Trophoblast cell (in vitro differentiated cells and primary cell): ENCODE results near the gene SNX6.
"Not testable (repeated sequence)": the region's sequence is repeated elsewhere in the genome, so short reads cannot be mapped to it uniquely, and the experiment has no call there.

ENCODE experiments used
- DNase-seq, 2 donors: peaks; one replicate each; pipeline ENCODE4 v3.0.0-alpha.2; 2016
- H2AFZ ChIP-seq: 2 replicates; pipeline ENCODE4 v1.6.1; 2013; ENCODE audit warnings: low read length, moderate library complexity, mild to moderate bottlenecking; ENCODE audit not compliant: insufficient read depth, poor library complexity
- H2AK5ac ChIP-seq: 2 replicates; pipeline ENCODE4 v1.6.1; 2013; ENCODE audit warnings: mild to moderate bottlenecking, low read length
- H2BK120ac ChIP-seq: 2 replicates; pipeline ENCODE4 v1.6.1; 2013; ENCODE audit warnings: low read length, mild to moderate bottlenecking, moderate library complexity; ENCODE audit not compliant: insufficient read depth, poor library complexity
- H2BK12ac ChIP-seq: 2 replicates; pipeline ENCODE4 v1.6.1; 2013; ENCODE audit warnings: mild to moderate bottlenecking, low read length, moderate library complexity
- H2BK5ac ChIP-seq: 2 replicates; pipeline ENCODE4 v1.6.1; 2013; ENCODE audit warnings: low read length, low read depth, moderate library complexity, mild to moderate bottlenecking; ENCODE audit not compliant: poor library complexity
- H3K14ac ChIP-seq: 2 replicates; pipeline ENCODE4 v1.6.1; 2013; ENCODE audit warnings: mild to moderate bottlenecking, low read length
- H3K18ac ChIP-seq: 2 replicates; pipeline ENCODE4 v1.6.1; 2013; ENCODE audit warnings: mild to moderate bottlenecking, low read length
- H3K23ac ChIP-seq: 2 replicates; pipeline ENCODE4 v1.6.1; 2013; ENCODE audit warnings: low read length
- H3K27ac ChIP-seq: 2 replicates; pipeline ENCODE4 v1.5.1; 2013; ENCODE audit warnings: low read depth, mild to moderate bottlenecking, inconsistent platforms, low read length, moderate library complexity
- H3K27me3 ChIP-seq: 2 replicates; pipeline ENCODE4 v1.6.1; 2013; ENCODE audit warnings: inconsistent platforms, mild to moderate bottlenecking, low read length, moderate library complexity; ENCODE audit not compliant: insufficient read depth
- H3K36me3 ChIP-seq, 2 experiments: 1 replicate in 1 of 2; 2 replicates in 1 of 2; pipeline ENCODE4 v1.6.1; 2013; ENCODE audit warnings: low read length in 2 of 2, mild to moderate bottlenecking in 2 of 2, moderate library complexity in 1 of 2; ENCODE audit not compliant: insufficient read depth in 2 of 2, control insufficient read depth in 1 of 2
- H3K4ac ChIP-seq: 2 replicates; pipeline ENCODE4 v1.6.1; 2013; ENCODE audit warnings: low read depth, mild to moderate bottlenecking, low read length, moderate library complexity
- H3K4me1 ChIP-seq, 2 experiments: 1 replicate in 1 of 2; 2 replicates in 1 of 2; pipeline ENCODE4 v1.6.1; 2013; ENCODE audit warnings: low read length in 2 of 2, mild to moderate bottlenecking in 2 of 2, moderate library complexity in 1 of 2; ENCODE audit not compliant: insufficient read depth in 2 of 2, control insufficient read depth in 1 of 2
- H3K4me2 ChIP-seq: 2 replicates; pipeline ENCODE4 v1.6.1; 2013; ENCODE audit warnings: inconsistent platforms, mild to moderate bottlenecking, low read length, moderate library complexity
- H3K4me3 ChIP-seq: 2 replicates; pipeline ENCODE4 v1.5.1; 2013; ENCODE audit warnings: mild to moderate bottlenecking, low read depth, low read length, inconsistent platforms
- H3K79me1 ChIP-seq: one replicate; pipeline ENCODE4 v1.6.1; 2013; ENCODE audit warnings: low read length
- H3K79me2 ChIP-seq: 2 replicates; pipeline ENCODE4 v1.6.1; 2013; ENCODE audit warnings: low read length, mild to moderate bottlenecking; ENCODE audit not compliant: control insufficient read depth, insufficient read depth, poor library complexity
- H3K9ac ChIP-seq: 2 replicates; pipeline ENCODE4 v1.6.1; 2013; ENCODE audit warnings: mild to moderate bottlenecking, low read length
- H3K9me3 ChIP-seq: 2 replicates; pipeline ENCODE4 v1.6.1; 2013; ENCODE audit warnings: low read depth, mild to moderate bottlenecking, control low read depth, inconsistent platforms, low read length; ENCODE audit not compliant: insufficient read depth
- H4K12ac ChIP-seq: 2 replicates; pipeline ENCODE4 v1.6.1; 2013; ENCODE audit warnings: low read depth, mild to moderate bottlenecking, low read length, moderate library complexity
- H4K8ac ChIP-seq: 2 replicates; pipeline ENCODE4 v1.6.1; 2013; ENCODE audit warnings: low read depth, mild to moderate bottlenecking, low read length, moderate library complexity
- H4K91ac ChIP-seq: one replicate; pipeline ENCODE4 v1.6.1; 2013; ENCODE audit warnings: low read depth, mild to moderate bottlenecking, low read length, moderate library complexity
- WGBS: extraction: QIAGEN DNeasy Blood & Tissue Kit; methylation state at CpG from one replicate; pipeline ENCODE4 v1.1.7; 2013; ENCODE audit warnings: missing lambda C conversion rate; ENCODE audit not compliant: insufficient read length, insufficient coverage; ENCODE audit errors: extremely low coverage; 5-methylcytosine and 5-hydroxymethylcytosine counted together

Gene SNX6

DNA sequence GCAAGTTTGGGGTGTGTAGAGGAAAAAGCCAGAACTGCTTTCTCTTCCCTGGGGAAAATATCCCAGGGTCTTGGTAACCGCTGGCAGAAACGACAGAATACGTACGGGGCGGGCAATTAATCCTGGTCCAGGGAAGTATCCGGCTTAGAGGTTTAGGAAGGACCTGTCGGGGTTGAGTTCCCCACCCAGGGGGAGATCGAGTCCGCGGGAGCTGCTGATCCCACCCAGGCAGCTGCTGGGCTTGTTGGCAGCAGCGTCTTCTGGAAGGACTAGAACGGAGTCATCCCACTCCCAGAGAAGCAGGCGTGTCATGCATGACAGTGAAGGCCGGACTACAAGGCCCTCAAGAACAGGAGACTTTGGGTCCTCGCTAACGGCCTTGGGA is 82.8 kb downstream of the SNX6 start:
- not testable (repeated sequence) for H2AK5ac ChIP-seq, DNase-seq, H3K9ac ChIP-seq, H3K9me3 ChIP-seq, H3K27ac ChIP-seq, H3K27me3 ChIP-seq, H2BK120ac ChIP-seq, H2AFZ ChIP-seq, H3K4ac ChIP-seq, H3K79me2 ChIP-seq, H4K12ac ChIP-seq, H3K4me1 ChIP-seq, H3K79me1 ChIP-seq, H4K91ac ChIP-seq, H2BK12ac ChIP-seq, H4K8ac ChIP-seq, H3K18ac ChIP-seq, H3K36me3 ChIP-seq, H2BK5ac ChIP-seq, H3K4me2 ChIP-seq, H3K14ac ChIP-seq, H3K4me3 ChIP-seq, H3K23ac ChIP-seq
- WGBS: no CpG with 5 or more reads among the region's 16 CpGs

DNA sequence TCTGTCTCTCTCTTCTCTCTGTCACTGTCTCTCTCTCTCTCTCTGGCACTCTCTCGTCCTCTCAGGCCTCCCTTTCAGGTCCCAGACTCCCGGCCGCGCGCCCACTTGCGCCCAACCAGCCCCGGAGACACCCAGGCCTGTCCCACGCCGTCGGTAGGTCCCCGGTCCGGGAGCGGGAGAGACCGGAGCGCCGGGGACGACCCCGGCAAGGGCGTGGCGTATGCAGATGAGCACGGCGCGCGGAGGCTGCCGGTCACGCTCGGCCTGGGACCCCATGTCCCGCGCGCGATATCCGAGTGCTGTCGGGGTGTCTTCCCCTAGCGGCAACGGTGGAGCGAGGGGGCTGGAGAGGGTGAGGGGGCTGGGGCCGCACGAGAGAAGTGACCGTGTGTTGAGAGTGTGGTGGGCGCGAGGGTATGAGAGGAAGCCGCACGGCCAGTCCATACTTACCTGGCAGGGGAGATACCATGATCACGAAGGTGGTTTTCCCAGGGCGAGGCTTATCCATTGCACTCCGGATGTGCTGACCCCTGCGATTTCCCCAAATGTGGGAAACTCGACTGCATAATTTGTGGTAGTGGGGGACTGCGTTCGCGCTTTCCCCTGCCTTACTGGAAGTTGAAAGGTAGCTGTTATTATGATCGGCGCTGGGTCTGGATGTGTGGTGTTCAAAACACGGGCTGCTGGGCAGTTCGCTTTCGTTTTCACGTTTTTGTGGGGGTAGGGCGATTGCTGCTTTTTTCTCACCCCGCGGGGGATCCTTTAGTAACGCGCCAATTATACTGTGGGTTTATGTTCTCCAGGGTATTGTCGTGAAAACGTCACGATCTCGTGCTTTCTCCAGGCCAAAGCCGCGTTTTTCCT is 83.4 kb downstream of the SNX6 start:
- H3K4ac ChIP-seq, H3K4me3 ChIP-seq, H4K8ac ChIP-seq, H2AFZ ChIP-seq, H3K4me2 ChIP-seq, H2BK120ac ChIP-seq, H3K14ac ChIP-seq, H3K18ac ChIP-seq, H3K27ac ChIP-seq, H4K12ac ChIP-seq, H3K4me1 ChIP-seq, H2BK12ac ChIP-seq, H3K36me3 ChIP-seq, H2AK5ac ChIP-seq, H3K9me3 ChIP-seq, H3K9ac ChIP-seq, H3K23ac ChIP-seq, H4K91ac ChIP-seq, H3K79me1 ChIP-seq, H3K27me3 ChIP-seq, H2BK5ac ChIP-seq, H3K79me2 ChIP-seq, DNase-seq: not testable (repeated sequence)
- no CpG with 5 or more reads among the region's 68 CpGs for WGBS

DNA sequence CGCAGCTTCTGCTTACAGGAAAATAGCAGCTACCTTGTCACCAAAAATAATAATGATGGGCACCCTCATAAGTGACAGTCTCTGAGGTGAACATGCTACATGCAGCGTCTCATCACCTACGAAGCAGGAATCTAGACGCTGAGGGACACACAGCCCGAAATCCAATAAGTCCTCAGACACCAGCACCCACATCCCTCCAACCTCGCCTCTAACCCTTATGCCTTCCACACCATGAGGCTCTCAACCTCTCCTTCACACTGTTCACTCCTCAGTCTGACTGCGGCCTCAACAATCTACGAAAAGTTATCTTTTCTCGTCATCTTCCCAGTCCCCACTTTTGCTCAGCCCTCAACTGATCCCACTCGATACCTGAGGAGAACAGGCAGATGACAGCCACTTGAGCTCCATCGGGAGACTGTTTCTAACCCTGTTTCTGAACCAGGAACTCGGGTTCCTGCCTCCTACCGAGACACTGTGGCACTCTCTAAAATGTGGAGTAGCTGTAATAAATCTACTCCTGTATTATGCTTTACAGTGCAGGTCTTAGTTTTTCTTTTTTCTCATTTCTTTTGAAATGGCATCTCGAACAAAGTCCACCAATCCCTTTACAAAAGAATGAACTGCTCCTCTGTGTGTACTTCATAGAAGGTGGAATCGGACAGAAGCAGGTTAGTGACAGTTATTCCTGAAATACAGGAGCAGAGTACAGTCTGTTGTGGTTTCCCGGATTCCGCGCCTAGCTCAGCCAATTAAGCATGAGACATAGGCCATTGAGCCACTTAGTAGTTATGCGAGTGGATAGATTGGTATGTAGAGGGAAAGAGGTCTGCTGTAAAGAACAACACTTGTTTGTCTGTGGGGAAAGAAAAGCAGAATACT is 89.5 kb downstream of the SNX6 start:
- WGBS: no CpG with 5 or more reads among the region's 19 CpGs
- not testable (repeated sequence) for H3K36me3 ChIP-seq

DNA sequence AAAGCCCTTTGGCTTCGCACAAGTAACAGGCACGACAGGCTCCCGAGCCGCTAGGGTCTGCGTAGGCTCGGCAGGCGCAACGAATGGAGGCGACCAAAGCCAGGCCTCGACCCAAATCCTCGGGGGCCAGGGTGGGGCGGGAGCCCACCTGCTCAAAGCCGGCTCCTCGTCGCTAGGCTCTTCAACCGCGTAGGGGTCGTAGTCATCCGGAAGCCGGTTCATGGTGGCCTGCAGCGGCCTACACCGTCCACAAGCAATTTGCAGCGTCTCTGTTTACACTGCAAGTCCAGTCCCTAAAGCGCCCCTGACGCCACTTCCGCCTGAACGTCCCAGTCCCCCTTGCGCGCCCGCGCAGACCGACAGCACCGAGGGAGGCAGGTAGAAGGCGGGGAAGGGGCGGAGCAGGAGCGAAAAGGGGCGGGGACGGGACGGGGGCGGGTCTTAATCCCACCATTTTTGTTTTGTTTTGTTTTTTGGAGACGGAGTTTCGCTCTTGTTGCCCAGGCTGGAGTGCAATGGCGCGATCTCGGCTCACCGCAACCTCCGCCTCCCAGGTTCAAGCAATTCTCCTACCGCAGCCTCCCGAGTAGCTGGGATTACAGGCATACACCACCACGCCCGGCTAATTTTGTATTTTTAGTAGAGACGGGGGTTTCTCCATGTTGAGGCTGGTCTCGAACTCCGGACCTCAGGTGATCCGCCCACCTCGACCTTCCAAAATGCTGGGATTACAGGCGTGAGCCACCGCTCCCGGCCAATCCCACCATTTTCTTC is 90.4 kb downstream of the SNX6 start, which contains the start of gene EAPP:
Gene EAPP, minus strand, starts transcription at position 295 of the 774 bp plus-strand sequence. Its CDS starts 73 bp downstream, at position 222.
- Histone ChIP-seq H4K12ac (peak within 1 kb of the TSS; percentile 78), H2AFZ (peak within 1 kb of the TSS; percentile 39), H3K27me3 (no peaks in the 10 kb centered on the region), H3K14ac (peak within 1 kb of the TSS; percentile 83), H3K4me1 (peaks cover 8 to 14% of the 10 kb centered on the region in 2 experiments), H2BK120ac (peak within 1 kb of the TSS; percentile 78), H3K4ac (peak within 1 kb of the TSS; percentile 46), H3K79me2 (peaks cover 7% of the 10 kb centered on the region), H3K4me3 (peak within 1 kb of the TSS; percentile 88), H3K9me3 (no peaks in the 10 kb centered on the region), H4K8ac (peak within 1 kb of the TSS; percentile 79), H3K27ac (peak within 1 kb of the TSS; percentile 54), H2BK5ac (peak within 1 kb of the TSS; percentile 11), H4K91ac (peak within 1 kb of the TSS; percentile 82), H2BK12ac (peak within 1 kb of the TSS; percentile 79), H3K18ac (peak within 1 kb of the TSS; percentile 54), H2AK5ac (peak within 1 kb of the TSS; percentile 73), H3K79me1 (peaks cover 7% of the 10 kb centered on the region), H3K36me3 (peaks cover 3 to 9% of the 10 kb centered on the region in 2 experiments), H3K4me2 (peak within 1 kb of the TSS; percentile 70), H3K23ac (peak within 1 kb of the TSS; percentile 82), H3K9ac (peak within 1 kb of the TSS; percentile 91)
- no CpG with 5 or more reads among the region's 59 CpGs for WGBS
- peak; percentile 97 for DNase-seq

More for the DNA sequence above, 89.5 kb downstream of the SNX6 start:
- Histone ChIP-seq H3K23ac (peak overlapping the region; percentile 82), H2BK12ac (peak overlapping the region; percentile 79), H3K18ac (peak overlapping the region; percentile 54), H3K14ac (peak overlapping the region; percentile 28), H3K4ac (peak overlapping the region; percentile 9), H4K12ac (peak overlapping the region; percentile 73), H3K4me2 (peak overlapping the region; percentile 47), H3K27ac (peak overlapping the region; percentile 7), H3K4me3 (peak overlapping the region; percentile 57), H3K4me1 (peaks cover 8 to 14% of the 10 kb centered on the region in 2 experiments), H2AK5ac (peak overlapping the region; percentile 73), H2BK120ac (peak overlapping the region; percentile 78), H4K91ac (peak overlapping the region; percentile 82), H4K8ac (peak overlapping the region; percentile 79)
- H2BK5ac ChIP-seq, H3K9ac ChIP-seq, H3K27me3 ChIP-seq, H3K79me1 ChIP-seq, H3K79me2 ChIP-seq, H2AFZ ChIP-seq, H3K9me3 ChIP-seq: not testable (repeated sequence)
- peak; percentile 46 to 56 for DNase-seq
